T-helper 17 cell (primary cell): ENCODE data around the gene CHMP6. TPM values are rescaled to one million over a fixed set of nuclear protein-coding genes. Genes with fewer than 3 reads are reported as not detected.

Experiments
- ATAC-seq: fragments of 150-1000 bp; cut with Tn5 transposase; 2 replicates; pipeline ENCODE4 v1.10.0; 2021; ENCODE audit warnings: mild to moderate bottlenecking, moderate library complexity
- DNase-seq, 3 donors: peaks; one replicate each; pipeline versions ENCODE4 v3.0.0 to v3.0.0-alpha.2; 2020 to 2021
- H3K9me3 ChIP-seq: one replicate; pipeline ENCODE4 v1.7.0; 2013; ENCODE audit warnings: low read length, mild to moderate bottlenecking; ENCODE audit not compliant: control insufficient read depth, poor library complexity, severe bottlenecking
- H3K27ac Mint-ChIP-seq: one replicate; pipeline ENCODE4 v1.8.0; 2022; ENCODE audit warnings: mild to moderate bottlenecking, moderate library complexity, mixed read lengths
- H3K27me3 Mint-ChIP-seq: one replicate; pipeline ENCODE4 v1.8.0; 2022; ENCODE audit warnings: mixed read lengths
- H3K36me3 Mint-ChIP-seq: one replicate; pipeline ENCODE4 v1.8.0; 2022; ENCODE audit warnings: low read depth, mixed read lengths
- H3K4me1 Mint-ChIP-seq: one replicate; pipeline ENCODE4 v1.8.0; 2022; ENCODE audit warnings: mild to moderate bottlenecking, mixed read lengths
- H3K4me3 Mint-ChIP-seq: one replicate; pipeline ENCODE4 v1.8.0; 2022; ENCODE audit warnings: mild to moderate bottlenecking, moderate library complexity, mixed read lengths
- total RNA-seq, 4 donors: library from RNA in 2 of 4; stranded (reverse) in 2 of 4; gene quantifications; one replicate each; pipeline ENCODE4 v1.2.3 and lab custom pipeline; 2022 to 2026

Gene CHMP6
- total RNA-seq, 2 donors from 2014 or later = 21.0 to 25.6 TPM

- no peaks in the 10 kb centered on the region for H3K36me3 Mint-ChIP-seq
- H3K4me3 Mint-ChIP-seq = no peak overlapping the region
- no peaks in the 10 kb centered on the region for H3K9me3 ChIP-seq
- no peak for ATAC-seq
- no peak for DNase-seq
- H3K27ac Mint-ChIP-seq = no peak overlapping the region
- peaks cover 5% of the 10 kb centered on the region for H3K27me3 Mint-ChIP-seq
- peaks cover 2% of the 10 kb centered on the region for H3K4me1 Mint-ChIP-seq
Measured at GRCh38 chr17:81042606-81043005, 51.0 kb downstream of the CHMP6 start.

GRCh38 chr17:81043319-81043724 is 51.7 kb downstream of the CHMP6 start:
- H3K4me3 Mint-ChIP-seq = no peak overlapping the region
- no peaks in the 10 kb centered on the region for H3K9me3 ChIP-seq
- H3K4me1 Mint-ChIP-seq = peaks cover 2% of the 10 kb centered on the region
- DNase-seq = no peak
- no peaks in the 10 kb centered on the region for H3K36me3 Mint-ChIP-seq
- H3K27me3 Mint-ChIP-seq = no peaks in the 10 kb centered on the region
- no peak overlapping the region for H3K27ac Mint-ChIP-seq
- ATAC-seq = no peak

GRCh38 chr17:81043725-81044427 is 52.2 kb downstream of the CHMP6 start:
- peaks cover 2% of the 10 kb centered on the region for H3K4me1 Mint-ChIP-seq
- DNase-seq (no peak), ATAC-seq (no peak)
- no peak overlapping the region for H3K27ac Mint-ChIP-seq
- no peaks in the 10 kb centered on the region for H3K9me3 ChIP-seq
- H3K27me3 Mint-ChIP-seq = no peaks in the 10 kb centered on the region
- H3K4me3 Mint-ChIP-seq = no peak overlapping the region
- no peaks in the 10 kb centered on the region for H3K36me3 Mint-ChIP-seq

GRCh38 chr17:81044428-81044763 is 52.8 kb downstream of the CHMP6 start:
- ATAC-seq (no peak), DNase-seq (no peak)
- H3K9me3 ChIP-seq = no peaks in the 10 kb centered on the region
- Mint-ChIP-seq H3K36me3 (no peaks in the 10 kb centered on the region), H3K4me1 (peaks cover 8% of the 10 kb centered on the region), H3K27ac (no peak overlapping the region), H3K27me3 (no peaks in the 10 kb centered on the region), H3K4me3 (no peak overlapping the region)

- no peak for DNase-seq
- no peak overlapping the region for H3K27ac Mint-ChIP-seq
- no peak for ATAC-seq
Measured at GRCh38 chr17:81044764-81045589, 53.3 kb downstream of the CHMP6 start.

GRCh38 chr17:81045590-81046095 is 54.0 kb downstream of the CHMP6 start:
- DNase-seq (no peak), ATAC-seq (no peak)
- Mint-ChIP-seq H3K4me3 (no peak overlapping the region), H3K36me3 (no peaks in the 10 kb centered on the region), H3K27ac (no peak overlapping the region), H3K4me1 (peaks cover 10% of the 10 kb centered on the region), H3K27me3 (no peaks in the 10 kb centered on the region)
- no peaks in the 10 kb centered on the region for H3K9me3 ChIP-seq

More at GRCh38 chr17:81044764-81045589, 53.3 kb downstream of the CHMP6 start:
- peaks cover 10% of the 10 kb centered on the region for H3K4me1 Mint-ChIP-seq
- no peaks in the 10 kb centered on the region for H3K27me3 Mint-ChIP-seq
- H3K36me3 Mint-ChIP-seq = no peaks in the 10 kb centered on the region
- H3K9me3 ChIP-seq = no peaks in the 10 kb centered on the region
- H3K4me3 Mint-ChIP-seq = no peak overlapping the region

- no peaks in the 10 kb centered on the region for H3K9me3 ChIP-seq
- Mint-ChIP-seq H3K4me3 (no peak overlapping the region), H3K4me1 (peaks cover 10% of the 10 kb centered on the region), H3K27ac (no peak overlapping the region), H3K36me3 (no peaks in the 10 kb centered on the region), H3K27me3 (no peaks in the 10 kb centered on the region)
- DNase-seq (no peak), ATAC-seq (no peak)
Measured at GRCh38 chr17:81046132-81046769, 54.6 kb downstream of the CHMP6 start.

- Mint-ChIP-seq H3K36me3 (no peaks in the 10 kb centered on the region), H3K4me1 (peaks cover 10% of the 10 kb centered on the region), H3K4me3 (no peak overlapping the region), H3K27ac (no peak overlapping the region), H3K27me3 (no peaks in the 10 kb centered on the region)
- no peaks in the 10 kb centered on the region for H3K9me3 ChIP-seq
- ATAC-seq (no peak), DNase-seq (no peak)
Measured at GRCh38 chr17:81046770-81047359, 55.2 kb downstream of the CHMP6 start.

- H3K4me1 Mint-ChIP-seq = peaks cover 8% of the 10 kb centered on the region
- no peaks in the 10 kb centered on the region for H3K36me3 Mint-ChIP-seq
- H3K27ac Mint-ChIP-seq = peak overlapping the region; percentile 67
- H3K9me3 ChIP-seq = no peaks in the 10 kb centered on the region
- no peak for DNase-seq
- no peaks in the 10 kb centered on the region for H3K27me3 Mint-ChIP-seq
- ATAC-seq = no peak
- peak overlapping the region; percentile 76 for H3K4me3 Mint-ChIP-seq
Measured at GRCh38 chr17:81048827-81049371, 57.3 kb downstream of the CHMP6 start.

GRCh38 chr17:81049372-81049911 is 57.8 kb downstream of the CHMP6 start:
- DNase-seq = no peak
- ATAC-seq = peak; percentile 64
- no peaks in the 10 kb centered on the region for H3K9me3 ChIP-seq
- Mint-ChIP-seq H3K27me3 (no peaks in the 10 kb centered on the region), H3K4me3 (peak overlapping the region; percentile 76), H3K36me3 (no peaks in the 10 kb centered on the region), H3K4me1 (peaks cover 8% of the 10 kb centered on the region), H3K27ac (peak overlapping the region; percentile 67)
